GM12878 (cell line): ENCODE results near the gene AZU1. TPM values are rescaled to one million over a fixed set of nuclear protein-coding genes. Genes with fewer than 3 reads are reported as not detected.
A peak's percentile ranks its signal among the peaks of the same experiment; 100 is the strongest.

ENCODE experiments used
- ATAC-seq: fragments of 200-7000 bp; cut with Tn5 transposase; 3 replicates; pipeline ENCODE4 v1.9.1; 2020; ENCODE audit warnings: mild to moderate bottlenecking, moderate library complexity
- BruUV-seq: library from RNA; stranded (reverse); fragments of 400-500 nt; replicated peaks from 2 replicates; lab custom pipeline; 2021; lab: Mats Ljungman, UMichigan
- CTCF ChIA-PET: fragments of 300-600 bp; sonication (Branson Sonifier 250); formaldehyde crosslinking; extraction: SDS; loops from one replicate; lab custom pipeline; 2021; ENCODE audit warnings: inconsistent platforms; lab: Yijun Ruan, JAX
- POLR2A ChIA-PET: fragments of 350-600 bp; formaldehyde crosslinking; extraction: SDS; loops from one replicate; lab custom pipeline; 2021; ENCODE audit warnings: inconsistent platforms; lab: Charles Lee
- RAD21 ChIA-PET: fragments of 300-600 bp; sonication (Branson Sonifier 250); formaldehyde crosslinking; loops from one replicate; lab custom pipeline; 2023; ENCODE audit warnings: antibody characterized with exemption; ENCODE audit not compliant: unreplicated experiment; lab: Charles Lee
- SMC1A ChIA-PET: fragments of 300-600 bp; sonication (Branson Sonifier 250); formaldehyde crosslinking; loops from one replicate; lab custom pipeline; 2023; ENCODE audit not compliant: unreplicated experiment, uncharacterized antibody; lab: Charles Lee
- DNase-seq: peaks from one replicate; pipeline ENCODE4 v3.0.0-alpha.2; 2011; ENCODE audit warnings: low read depth, low spot score
- FAIRE-seq: peaks from 3 replicates; lab custom pipeline; 2011; peaks lifted over from hg19 to GRCh38; lab: Jason Lieb, UNC
- H2AFZ ChIP-seq: 2 replicates; pipeline ENCODE4 v1.6.0; 2011; ENCODE audit warnings: low read depth, low read length, control low read depth; ENCODE audit not compliant: control insufficient read depth
- H3K27ac ChIP-seq: 2 replicates; pipeline ENCODE4 v1.5.1; 2011; ENCODE audit warnings: control low read depth; ENCODE audit not compliant: control insufficient read depth, insufficient read depth
- H3K27me3 ChIP-seq, 2 experiments: replicated peaks in 1 of 2; 2 replicates each; pipeline versions ENCODE4 v1.6.0 to v1.6.1; 2011; ENCODE audit warnings: low read length in 1 of 2; ENCODE audit not compliant: control insufficient read depth in 2 of 2, insufficient read depth in 2 of 2
- H3K36me3 ChIP-seq, 2 experiments: 2 replicates each; pipeline ENCODE4 v1.5.1; 2011; ENCODE audit warnings: low read length in 1 of 2; ENCODE audit not compliant: control insufficient read depth in 2 of 2, insufficient read depth in 2 of 2
- H3K4me1 ChIP-seq: 2 replicates; pipeline ENCODE4 v1.6.1; 2011; ENCODE audit warnings: mild to moderate bottlenecking, low read length, moderate library complexity, mixed read lengths; ENCODE audit not compliant: control insufficient read depth, insufficient read depth
- H3K4me2 ChIP-seq: 2 replicates; pipeline ENCODE4 v1.6.0; 2011; ENCODE audit warnings: control low read depth; ENCODE audit not compliant: control insufficient read depth, insufficient read depth
- H3K4me3 ChIP-seq: fragments of 200-600 bp; sonication (generic); 2 replicates; pipeline ENCODE4 v1.5.1; 2016
- H3K79me2 ChIP-seq: 2 replicates; pipeline ENCODE4 v1.6.0; 2011; ENCODE audit warnings: low read length; ENCODE audit not compliant: control insufficient read depth, insufficient read depth
- H3K9ac ChIP-seq: 2 replicates; pipeline ENCODE4 v1.8.0; 2011; ENCODE audit warnings: low read length, control low read depth, mixed read lengths; ENCODE audit not compliant: control insufficient read depth, insufficient read depth
- H3K9me3 ChIP-seq: replicated peaks from 3 replicates; pipeline ENCODE4 v1.5.1; 2011; ENCODE audit warnings: mild to moderate bottlenecking, low read length; ENCODE audit not compliant: control insufficient read depth, insufficient read depth
- H4K20me1 ChIP-seq: 2 replicates; pipeline ENCODE4 v1.6.0; 2011; ENCODE audit not compliant: control insufficient read depth, insufficient read depth
- BMI1 ChIP-seq: fragments of 450-650 bp; IDR thresholded peaks from 2 replicates; pipeline ENCODE4 v1.6.1; 2016; ENCODE audit warnings: mild to moderate bottlenecking, moderate library complexity, borderline replicate concordance
- CBX5 ChIP-seq: sonication (generic); IDR thresholded peaks from 2 replicates; pipeline ENCODE4 v1.6.1; 2016; ENCODE audit warnings: low read depth, moderate library complexity, mild to moderate bottlenecking, inconsistent platforms
- CTCF ChIP-seq, 3 experiments: IDR thresholded peaks in 2 of 3; conservative IDR thresholded peaks in 1 of 3; 2 replicates each; pipeline ENCODE4 v1.5.1; 2011; ENCODE audit warnings: low read depth in 3 of 3, low read length in 3 of 3, mild to moderate bottlenecking in 3 of 3, control low read depth in 2 of 3, moderate library complexity in 2 of 3, inconsistent platforms in 1 of 3, mixed read lengths in 1 of 3; ENCODE audit not compliant: control insufficient read depth in 2 of 3, insufficient read depth in 1 of 3; ENCODE audit errors: extremely low read depth in 1 of 3
- DPF2 ChIP-seq: fragments of 450-650 bp; IDR thresholded peaks from 2 replicates; pipeline ENCODE4 v1.6.1; 2017; ENCODE audit warnings: mild to moderate bottlenecking
- KAT2A ChIP-seq: conservative IDR thresholded peaks from 2 replicates; pipeline ENCODE4 v1.6.1; 2011; ENCODE audit warnings: low read depth, low read length; ENCODE audit not compliant: control insufficient read depth
- LARP7 ChIP-seq: fragments of 450-650 bp; IDR thresholded peaks from 2 replicates; pipeline ENCODE4 v1.6.1; 2017; ENCODE audit warnings: mild to moderate bottlenecking
- POLR2A ChIP-seq: IDR thresholded peaks from 2 replicates; pipeline ENCODE4 v1.6.1; 2011; ENCODE audit warnings: low read depth, mild to moderate bottlenecking, low read length
- POLR2AphosphoS2 ChIP-seq: IDR thresholded peaks from 2 replicates; pipeline ENCODE4 v1.6.1; 2011; ENCODE audit warnings: low read depth, mild to moderate bottlenecking, low read length, improper control_type of control experiment, moderate library complexity
- POLR2AphosphoS5 ChIP-seq: IDR thresholded peaks from 2 replicates; pipeline ENCODE4 v1.6.1; 2011; ENCODE audit warnings: mild to moderate bottlenecking, low read length, inconsistent platforms
- SMC3 ChIP-seq: IDR thresholded peaks from 2 replicates; pipeline ENCODE4 v1.6.1; 2011; ENCODE audit warnings: low read length, improper control_type of control experiment, borderline replicate concordance
- WGBS: methylation state at CpG from one replicate; pipeline ENCODE4 v1.1.6; 2016; ENCODE audit warnings: low lambda C conversion rate; ENCODE audit not compliant: insufficient replicate concordance, insufficient coverage; ENCODE audit errors: missing lambda C conversion rate; 5-methylcytosine and 5-hydroxymethylcytosine counted together
- in situ Hi-C: fragments of 300-500 bp; cut with MboI; formaldehyde crosslinking; loops from 9 replicates; pipeline ENCODE4 v1.14.3; 2018; ENCODE audit warnings: mixed read lengths
- intact Hi-C: fragments of 100-400 bp; cut with micrococcal nuclease; formaldehyde crosslinking; loops from one replicate; pipeline ENCODE4 v1.14.2; 2022; ENCODE audit not compliant: unreplicated experiment
- polyA plus RNA-seq, 11 experiments: library from polyadenylated mRNA; depleted of rRNA in 4 of 11; unstranded in 6 of 11; stranded (reverse) in 5 of 11; fragments of >200 nt; fragmentation: Nextera tagmentation in 4 of 11; fragmentation: Illumina TruSeq in 1 of 11; extraction: Ambion mirVana in 4 of 11; extraction: Trizol in 1 of 11; gene quantifications; 1 replicate in 1 of 11; 2 replicates in 10 of 11; pipeline versions ENCODE4 v1.2.1 to v1.2.3, GENCODE V29; 2011 to 2016; ENCODE audit warnings: inconsistent platforms in 2 of 11, missing spikeins in 2 of 11, low read depth in 1 of 11
- total RNA-seq, 4 experiments: library from RNA; depleted of rRNA in 3 of 4; stranded (reverse); fragments of >200 nt in 3 of 4; fragmentation: Illumina TruSeq in 1 of 4; extraction: Trizol in 1 of 4; gene quantifications; 2 replicates each; pipeline versions ENCODE4 v1.2.1 to v1.2.3, GENCODE V29; 2013 to 2021

The AZU1 gene
- total and polyA plus RNA-seq, 10 of the 15 experiments (the other 5 are each of a cell fraction or from before 2014, with no cell fraction given) = not detected

DNA sequence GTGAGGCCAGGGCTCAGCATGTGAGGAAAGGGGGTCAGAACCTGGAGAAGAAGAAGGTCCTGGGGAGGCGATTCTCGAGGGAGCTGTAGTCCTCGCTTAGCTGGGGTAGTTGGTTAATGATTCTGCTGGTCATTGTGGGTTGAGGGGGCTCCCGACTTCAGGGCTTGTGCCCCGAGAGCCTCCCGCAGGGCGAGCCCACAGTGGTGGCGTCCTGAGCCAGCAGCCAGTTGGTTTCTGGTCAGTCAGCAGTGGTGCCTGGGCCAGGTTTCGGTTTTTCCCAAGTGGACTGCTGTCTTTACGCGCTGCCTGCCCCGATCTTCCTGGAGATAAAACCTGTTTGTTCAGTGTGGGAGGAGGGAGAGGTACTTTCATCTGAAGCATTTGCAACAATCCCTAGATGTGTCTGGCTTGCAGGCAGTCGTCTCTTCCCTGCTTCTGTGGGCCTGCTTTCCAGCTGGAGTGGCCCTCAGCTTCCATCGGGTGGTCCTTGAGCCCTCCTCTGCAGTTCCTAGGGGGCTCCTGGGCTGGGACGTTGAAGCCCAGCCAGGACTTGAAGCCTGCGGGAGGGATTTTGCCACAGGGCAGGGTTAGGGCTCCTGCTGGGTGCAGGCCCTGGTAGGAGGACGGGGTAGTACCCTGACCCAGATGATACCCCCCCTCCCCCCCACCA, 27.1 kb upstream of the AZU1 start:
- Histone ChIP-seq H3K27ac (no peak overlapping the region), H3K9ac (peak overlapping the region; percentile 33; the same call in 1 of the 2 replicates), H3K27me3 (no peaks in the 10 kb centered on the region), H3K79me2 (peaks cover 67% of the 10 kb centered on the region), H3K4me1 (peaks cover 7% of the 10 kb centered on the region; the same call in 1 of the 2 replicates), H3K9me3 (no peaks in the 10 kb centered on the region), H3K36me3 (peaks cover 17 to 54% of the 10 kb centered on the region in 2 experiments; a peak in 3 of 4 replicates), H3K4me2 (peak overlapping the region; percentile 85), H4K20me1 (peaks cover 38% of the 10 kb centered on the region), H2AFZ (no peak overlapping the region), H3K4me3 (peak overlapping the region; percentile 92)
- DNase-seq (no peak), FAIRE-seq (no peak), ATAC-seq (no peak)
- ChIA-PET CTCF (interaction anchor here (1.1 kb wide), 1 partner anchor 31 kb away, joined by 3 read pairs; no protein-coding TSS in a partner anchor), RAD21 (no interaction called here), POLR2A (no interaction called here), SMC1A (no interaction called here)
- 66% methylated on average over 17 of the region's 17 CpGs for WGBS
- in situ Hi-C loops (no loop called here), intact Hi-C loops (no loop called here)
- BruUV-seq = TSS peak; percentile 51
- no peak for TF ChIP-seq SMC3
- peak; percentile 13 for TF ChIP-seq POLR2A
- peak; percentile 54; the same call in 1 of the 2 replicates for TF ChIP-seq POLR2AphosphoS5
- no peak for TF ChIP-seq DPF2
- no peak for TF ChIP-seq POLR2AphosphoS2
- TF ChIP-seq CBX5 = no peak
- TF ChIP-seq BMI1 = no peak
- TF ChIP-seq CTCF (IDR thresholded peaks at IDR 0.05 in 2 of 3, conservative IDR thresholded peaks at IDR 0.05 in 1 of 3; ENCODE audit: control insufficient read depth in 2 of 3, extremely low read depth in 1 of 3, insufficient read depth in 1 of 3, low read depth in 3 of 3, low read length in 3 of 3) = no peak
- no peak for TF ChIP-seq LARP7
- no peak for TF ChIP-seq KAT2A
